Measurements from ENCODE around the gene PDGFA.

- TF ChIP-seq EZH2 (IDR thresholded peaks at IDR 0.05; ENCODE audit: low read depth): no peak
- TF ChIP-seq, protein P1, sequence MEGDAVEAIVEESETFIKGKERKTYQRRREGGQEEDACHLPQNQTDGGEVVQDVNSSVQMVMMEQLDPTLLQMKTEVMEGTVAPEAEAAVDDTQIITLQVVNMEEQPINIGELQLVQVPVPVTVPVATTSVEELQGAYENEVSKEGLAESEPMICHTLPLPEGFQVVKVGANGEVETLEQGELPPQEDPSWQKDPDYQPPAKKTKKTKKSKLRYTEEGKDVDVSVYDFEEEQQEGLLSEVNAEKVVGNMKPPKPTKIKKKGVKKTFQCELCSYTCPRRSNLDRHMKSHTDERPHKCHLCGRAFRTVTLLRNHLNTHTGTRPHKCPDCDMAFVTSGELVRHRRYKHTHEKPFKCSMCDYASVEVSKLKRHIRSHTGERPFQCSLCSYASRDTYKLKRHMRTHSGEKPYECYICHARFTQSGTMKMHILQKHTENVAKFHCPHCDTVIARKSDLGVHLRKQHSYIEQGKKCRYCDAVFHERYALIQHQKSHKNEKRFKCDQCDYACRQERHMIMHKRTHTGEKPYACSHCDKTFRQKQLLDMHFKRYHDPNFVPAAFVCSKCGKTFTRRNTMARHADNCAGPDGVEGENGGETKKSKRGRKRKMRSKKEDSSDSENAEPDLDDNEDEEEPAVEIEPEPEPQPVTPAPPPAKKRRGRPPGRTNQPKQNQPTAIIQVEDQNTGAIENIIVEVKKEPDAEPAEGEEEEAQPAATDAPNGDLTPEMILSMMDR (conservative IDR thresholded peaks at IDR 0.05): no peak
Measured at GRCh38 chr7:516216-516605, 3.4 kb downstream of the PDGFA start.
